K562 (cell line): ENCODE measurements around the gene MVD. TPM values are rescaled to one million over a fixed set of nuclear protein-coding genes. Genes with fewer than 3 reads are reported as not detected.

ENCODE experiments used
- ATAC-seq: fragments of 200-7000 bp; cut with Tn5 transposase; 3 replicates; pipeline ENCODE4 v1.9.1; 2020; ENCODE audit warnings: moderate library complexity
- BruUV-seq: library from RNA; stranded (reverse); fragments of 400-500 nt; replicated peaks from 2 replicates; lab custom pipeline; 2021; lab: Mats Ljungman, UMichigan
- CTCF ChIA-PET: fragments of 300-600 bp; formaldehyde crosslinking; extraction: SDS; loops from one replicate; lab custom pipeline; 2021; ENCODE audit warnings: low intra/inter-chr PET ratio; lab: Yijun Ruan, JAX
- POLR2A ChIA-PET: fragments of 300-600, 350-650 bp; sonication (Branson Sonifier 250); formaldehyde crosslinking; extraction: SDS; loops from one replicate; lab custom pipeline; 2021; ENCODE audit warnings: antibody characterized with exemption, inconsistent platforms; lab: Yijun Ruan, JAX
- DNase-seq, 4 experiments: peaks; one replicate each; pipeline versions ENCODE4 v3.0.0 to v3.0.0-alpha.2; 2011 to 2018; ENCODE audit warnings: low spot score in 3 of 4, mixed read lengths in 3 of 4; ENCODE audit errors: extremely low read depth in 1 of 4
- FAIRE-seq: peaks from 2 replicates; lab custom pipeline; 2011; peaks lifted over from hg19 to GRCh38; lab: Jason Lieb, UNC
- H2AFZ ChIP-seq: 2 replicates; pipeline ENCODE4 v1.6.0; 2011; ENCODE audit warnings: low read depth, low read length, control low read depth, inconsistent platforms
- H3K27ac ChIP-seq: fragments of 200-600 bp; 3 replicates; pipeline ENCODE4 v1.8.0; 2011; ENCODE audit warnings: low read depth, mild to moderate bottlenecking, control low read depth, inconsistent platforms, low read length, moderate library complexity, mixed read lengths; ENCODE audit errors: extremely low read depth
- H3K27me3 ChIP-seq, 2 experiments: fragments of 300-600 bp in 1 of 2; 2 replicates in 1 of 2; 3 replicates in 1 of 2; pipeline versions ENCODE4 v1.6.0 to v1.8.0; 2011; ENCODE audit warnings: inconsistent platforms in 2 of 2, low read length in 2 of 2, mild to moderate bottlenecking in 1 of 2, mixed read lengths in 1 of 2, moderate library complexity in 1 of 2; ENCODE audit not compliant: control insufficient read depth in 2 of 2, insufficient read depth in 2 of 2
- H3K36me3 ChIP-seq: fragments of 300-600 bp; 3 replicates; pipeline ENCODE4 v1.8.0; 2011; ENCODE audit warnings: mild to moderate bottlenecking, low read length, inconsistent platforms; ENCODE audit not compliant: control insufficient read depth, insufficient read depth
- H3K4me1 ChIP-seq, 2 experiments: fragments of 200-600 bp in 1 of 2; replicated peaks in 1 of 2; 2 replicates in 1 of 2; 3 replicates in 1 of 2; pipeline versions ENCODE4 v1.5.1 to v1.8.0; 2011; ENCODE audit warnings: inconsistent platforms in 2 of 2, low read length in 2 of 2, mild to moderate bottlenecking in 1 of 2, mixed read lengths in 1 of 2, moderate library complexity in 1 of 2; ENCODE audit not compliant: control insufficient read depth in 2 of 2, insufficient read depth in 2 of 2
- H3K4me2 ChIP-seq: 2 replicates; pipeline ENCODE4 v1.6.1; 2011; ENCODE audit warnings: low read length, control low read depth, inconsistent platforms, mixed read lengths; ENCODE audit not compliant: insufficient read depth
- H3K4me3 ChIP-seq: fragments of 200-600 bp; sonication (generic), shearing (Covaris generic); 2 replicates; pipeline ENCODE4 v1.5.1; 2016; ENCODE audit warnings: control low read depth, inconsistent platforms
- H3K79me2 ChIP-seq: fragments of 200-600 bp; 3 replicates; pipeline ENCODE4 v1.8.0; 2011; ENCODE audit warnings: low read length, inconsistent platforms; ENCODE audit not compliant: control insufficient read depth, insufficient read depth
- H3K9ac ChIP-seq, 2 experiments: 2 replicates each; pipeline versions ENCODE4 v1.6.0 to v1.6.1; 2011; ENCODE audit warnings: low read depth in 2 of 2, low read length in 2 of 2, control low read depth in 1 of 2, inconsistent platforms in 1 of 2, mild to moderate bottlenecking in 1 of 2, mixed read lengths in 1 of 2; ENCODE audit not compliant: insufficient read depth in 1 of 2
- H3K9me1 ChIP-seq: one replicate; pipeline ENCODE4 v1.6.0; 2011; ENCODE audit warnings: inconsistent platforms, mild to moderate bottlenecking, low read length, moderate library complexity; ENCODE audit not compliant: control insufficient read depth, insufficient read depth
- H3K9me3 ChIP-seq: replicated peaks from 2 replicates; pipeline ENCODE4 v1.5.1; 2011; ENCODE audit warnings: low read depth, low read length, inconsistent platforms; ENCODE audit not compliant: control insufficient read depth, insufficient read depth
- H4K20me1 ChIP-seq: replicated peaks from 2 replicates; pipeline ENCODE4 v1.6.1; 2011; ENCODE audit warnings: low read length, inconsistent platforms, mixed read lengths; ENCODE audit not compliant: control insufficient read depth, insufficient read depth
- CBX1 ChIP-seq: sonication (generic); IDR thresholded peaks from 2 replicates; pipeline ENCODE4 v1.6.1; 2016; ENCODE audit warnings: antibody characterized with exemption, low read depth, mild to moderate bottlenecking
- CGGBP1 ChIP-seq: fragments of 250-450 bp; sonication (Bioruptor Pico); IDR thresholded peaks from 2 replicates; pipeline ENCODE4 v1.9.0; 2021; ENCODE audit warnings: mild to moderate bottlenecking
- CTCF ChIP-seq, 3 experiments: IDR thresholded peaks in 2 of 3; conservative IDR thresholded peaks in 1 of 3; 2 replicates each; pipeline ENCODE4 v1.5.1; 2011 to 2012; ENCODE audit warnings: low read length in 3 of 3, mild to moderate bottlenecking in 3 of 3, control low read depth in 2 of 3, improper control_type of control experiment in 1 of 3, inconsistent platforms in 1 of 3, low read depth in 1 of 3, mixed read lengths in 1 of 3, moderate library complexity in 1 of 3; ENCODE audit not compliant: insufficient read depth in 2 of 3
- MAZ ChIP-seq, 2 experiments: fragments of 450-650 bp in 1 of 2; sonication (generic) in 1 of 2; formaldehyde crosslinking; IDR thresholded peaks in 1 of 2; conservative IDR thresholded peaks in 1 of 2; 2 replicates each; pipeline versions ENCODE4 v1.4.0 to v1.5.0; 2020; ENCODE audit warnings: mild to moderate bottlenecking in 1 of 2, missing genetic modification reagents in 1 of 2
- PHF21A ChIP-seq: fragments of 450-650 bp; IDR thresholded peaks from 2 replicates; pipeline ENCODE4 v1.6.1; 2017; ENCODE audit warnings: low read depth, borderline replicate concordance
- PKNOX1 ChIP-seq: fragments of 450-650 bp; IDR thresholded peaks from 2 replicates; pipeline ENCODE4 v1.6.1; 2016
- RAD21 ChIP-seq, 2 experiments: fragments of 250-450 bp in 1 of 2; fragments of 450-650 bp in 1 of 2; sonication (Bioruptor Pico) in 1 of 2; formaldehyde crosslinking in 1 of 2; IDR thresholded peaks in 1 of 2; conservative IDR thresholded peaks in 1 of 2; 2 replicates each; pipeline versions ENCODE4 v1.4.0 to v1.8.0; 2020 to 2022; ENCODE audit warnings: mild to moderate bottlenecking in 2 of 2, moderate library complexity in 1 of 2
- TEAD1 ChIP-seq, 2 experiments: fragments of 450-650 bp in 1 of 2; sonication (generic) in 1 of 2; formaldehyde crosslinking; IDR thresholded peaks; 2 replicates each; pipeline versions ENCODE4 v1.4.0 to v1.8.0; 2020 to 2022; ENCODE audit warnings: mild to moderate bottlenecking in 2 of 2, missing genetic modification reagents in 1 of 2
- ZNF57 ChIP-seq: fragments of 450-650 bp; formaldehyde crosslinking; IDR thresholded peaks from 2 replicates; pipeline ENCODE4 v1.4.0; 2020; ENCODE audit warnings: mild to moderate bottlenecking, moderate library complexity
- WGBS: fragments of 100-300 bp; shearing (Covaris generic); methylation state at CpG from one replicate; pipeline ENCODE4 v1.1.6; 2016; ENCODE audit warnings: low coverage, mixed read lengths; ENCODE audit not compliant: insufficient coverage; ENCODE audit errors: missing lambda C conversion rate; 5-methylcytosine and 5-hydroxymethylcytosine counted together
- in situ Hi-C: fragments of 300-500 bp; cut with MboI; formaldehyde crosslinking; loops from 4 replicates; pipeline ENCODE4 v1.15.0; 2018; ENCODE audit warnings: inconsistent platforms, mixed read lengths
- intact Hi-C: fragments of 100-400 bp; cut with micrococcal nuclease; formaldehyde crosslinking; loops from 2 replicates; pipeline ENCODE4 v1.14.2; 2022
- polyA plus RNA-seq, 8 experiments: library from polyadenylated mRNA; depleted of rRNA in 4 of 8; stranded (reverse) in 5 of 8; unstranded in 3 of 8; fragments of >200 nt; fragmentation: Nextera tagmentation in 2 of 8; fragmentation: Illumina TruSeq in 1 of 8; extraction: Ambion mirVana in 2 of 8; extraction: Trizol in 1 of 8; gene quantifications; 2 replicates each; pipeline versions ENCODE4 v1.2.1 to v1.2.3, GENCODE V29; 2011 to 2014; ENCODE audit warnings: inconsistent platforms in 1 of 8, missing spikeins in 1 of 8
- total RNA-seq, 7 experiments: library from RNA; depleted of rRNA in 6 of 7; stranded (reverse); fragments of >200 nt in 6 of 7; fragmentation: Illumina TruSeq in 2 of 7; extraction: Trizol in 2 of 7; gene quantifications; 2 replicates each; pipeline versions ENCODE4 v1.2.1 to v1.2.3, GENCODE V29; 2011 to 2021; ENCODE audit warnings: low replicate concordance in 1 of 7
- TF ChIP-seq, protein P1 (sequence below): sonication (generic); formaldehyde crosslinking; IDR thresholded peaks from 2 replicates; pipeline ENCODE4 v1.8.0; 2022; ENCODE audit warnings: mild to moderate bottlenecking, missing genetic modification reagents

Gene MVD
- total and polyA plus RNA-seq, 9 of the 15 experiments (the other 6 are each of a cell fraction or from before 2014, with no cell fraction given) = 12.2 to 141 (median 45.3) TPM

DNA sequence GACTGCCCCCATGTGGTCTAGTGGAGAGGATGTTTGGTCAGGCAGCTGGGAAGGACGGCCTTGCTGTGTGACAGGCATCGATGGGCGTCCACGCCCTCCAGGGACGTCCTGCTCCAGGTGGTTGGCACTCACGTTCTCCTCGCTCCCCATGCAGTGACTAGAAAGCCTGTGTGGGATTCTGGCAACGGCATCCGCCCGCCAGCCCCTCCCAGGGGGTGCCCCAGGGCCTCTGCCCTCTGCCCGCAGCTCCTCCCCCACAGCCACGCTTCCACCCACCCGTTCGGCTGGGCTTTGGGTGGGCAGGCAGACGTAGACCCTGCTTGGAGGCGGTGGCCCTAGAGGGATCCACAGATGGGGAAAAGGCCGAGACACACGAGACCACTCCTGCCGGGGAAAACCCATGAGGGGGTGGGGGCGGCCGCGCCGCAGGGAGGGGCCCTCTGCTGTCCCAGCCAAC is 29.2 kb downstream of the MVD start:
- H3K4me1 ChIP-seq = peaks cover 19 to 66% of the 10 kb centered on the region in 2 experiments
- no peak overlapping the region for H3K4me3 ChIP-seq
- BruUV-seq = no TSS peak
- CTCF ChIA-PET = no interaction called here
- in situ Hi-C loops = no loop called here
- no peaks in the 10 kb centered on the region for H3K79me2 ChIP-seq
- H3K9me3 ChIP-seq = no peaks in the 10 kb centered on the region
- H3K27me3 ChIP-seq = peaks cover 0 to 4% of the 10 kb centered on the region in 2 experiments; a peak in 2 of 5 replicates
- ATAC-seq (peak; percentile 70), FAIRE-seq (peak; percentile 52), DNase-seq (peak; percentile 61 to 74 (median 70))
- no peak overlapping the region for H2AFZ ChIP-seq
- no peak overlapping the region for H3K27ac ChIP-seq
- intact Hi-C loops = no loop called here
- WGBS = 76% methylated on average over 22 of the region's 23 CpGs
- peaks cover 44% of the 10 kb centered on the region for H3K36me3 ChIP-seq
- no peaks in the 10 kb centered on the region for H3K9me1 ChIP-seq
- peaks cover 10% of the 10 kb centered on the region; the same call in 1 of the 2 replicates for H4K20me1 ChIP-seq
- POLR2A ChIA-PET = interaction anchor here (0.7 to 1.0 kb wide), 5 partner anchors 14 to 176 kb away, joined by 3 to 4 read pairs (median 3); no protein-coding TSS in a partner anchor
- H3K9ac ChIP-seq = peak overlapping the region in 1 of 2 experiments; percentile 14; a peak in 1 of 4 replicates
- no peak overlapping the region for H3K4me2 ChIP-seq
- TF ChIP-seq CGGBP1 (CRISPR knock-in tag) (no peak), CBX1 (0 out of 2 replicates have a peak, but pooled peaks have one; percentile 45), TEAD1 (CRISPR knock-in tag; IDR thresholded peaks at IDR 0.05) (no peak), MAZ (CRISPR knock-in tag; conservative IDR thresholded peaks at IDR 0.05 in 1 of 2, IDR thresholded peaks at IDR 0.05 in 1 of 2) (no peak), PKNOX1 (peak; percentile 22; the same call in 1 of the 2 replicates), RAD21 (CRISPR knock-in tag; conservative IDR thresholded peaks at IDR 0.05 in 1 of 2, IDR thresholded peaks at IDR 0.05 in 1 of 2) (peak in 1 of 2 experiments; percentile 58; a peak in 1 of 4 replicates), PHF21A (no peak), CTCF (IDR thresholded peaks at IDR 0.05 in 2 of 3, conservative IDR thresholded peaks at IDR 0.05 in 1 of 3; ENCODE audit: insufficient read depth in 2 of 3, low read depth in 1 of 3, low read length in 3 of 3) (peak; percentile 57 to 67 (median 59); a peak in 4 of 6 replicates), ZNF57 (CRISPR knock-in tag) (no peak)
- TF ChIP-seq, protein P1, sequence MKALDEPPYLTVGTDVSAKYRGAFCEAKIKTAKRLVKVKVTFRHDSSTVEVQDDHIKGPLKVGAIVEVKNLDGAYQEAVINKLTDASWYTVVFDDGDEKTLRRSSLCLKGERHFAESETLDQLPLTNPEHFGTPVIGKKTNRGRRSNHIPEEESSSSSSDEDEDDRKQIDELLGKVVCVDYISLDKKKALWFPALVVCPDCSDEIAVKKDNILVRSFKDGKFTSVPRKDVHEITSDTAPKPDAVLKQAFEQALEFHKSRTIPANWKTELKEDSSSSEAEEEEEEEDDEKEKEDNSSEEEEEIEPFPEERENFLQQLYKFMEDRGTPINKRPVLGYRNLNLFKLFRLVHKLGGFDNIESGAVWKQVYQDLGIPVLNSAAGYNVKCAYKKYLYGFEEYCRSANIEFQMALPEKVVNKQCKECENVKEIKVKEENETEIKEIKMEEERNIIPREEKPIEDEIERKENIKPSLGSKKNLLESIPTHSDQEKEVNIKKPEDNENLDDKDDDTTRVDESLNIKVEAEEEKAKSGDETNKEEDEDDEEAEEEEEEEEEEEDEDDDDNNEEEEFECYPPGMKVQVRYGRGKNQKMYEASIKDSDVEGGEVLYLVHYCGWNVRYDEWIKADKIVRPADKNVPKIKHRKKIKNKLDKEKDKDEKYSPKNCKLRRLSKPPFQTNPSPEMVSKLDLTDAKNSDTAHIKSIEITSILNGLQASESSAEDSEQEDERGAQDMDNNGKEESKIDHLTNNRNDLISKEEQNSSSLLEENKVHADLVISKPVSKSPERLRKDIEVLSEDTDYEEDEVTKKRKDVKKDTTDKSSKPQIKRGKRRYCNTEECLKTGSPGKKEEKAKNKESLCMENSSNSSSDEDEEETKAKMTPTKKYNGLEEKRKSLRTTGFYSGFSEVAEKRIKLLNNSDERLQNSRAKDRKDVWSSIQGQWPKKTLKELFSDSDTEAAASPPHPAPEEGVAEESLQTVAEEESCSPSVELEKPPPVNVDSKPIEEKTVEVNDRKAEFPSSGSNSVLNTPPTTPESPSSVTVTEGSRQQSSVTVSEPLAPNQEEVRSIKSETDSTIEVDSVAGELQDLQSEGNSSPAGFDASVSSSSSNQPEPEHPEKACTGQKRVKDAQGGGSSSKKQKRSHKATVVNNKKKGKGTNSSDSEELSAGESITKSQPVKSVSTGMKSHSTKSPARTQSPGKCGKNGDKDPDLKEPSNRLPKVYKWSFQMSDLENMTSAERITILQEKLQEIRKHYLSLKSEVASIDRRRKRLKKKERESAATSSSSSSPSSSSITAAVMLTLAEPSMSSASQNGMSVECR (CRISPR knock-in tag) = 0 out of 2 replicates have a peak, but pooled peaks have one; percentile 40
